NOMO-1 (cell line): ENCODE data around the gene PRM2.
A peak's percentile ranks its signal among the peaks of the same experiment; 100 is the strongest.

Source experiments
- DNase-seq, 2 experiments: peaks; one replicate each; lab custom pipeline; 2025; ENCODE audit not compliant: unreplicated experiment in 2 of 2; lab: John Stamatoyannopoulos, UW

PRM2 gene

DNA sequence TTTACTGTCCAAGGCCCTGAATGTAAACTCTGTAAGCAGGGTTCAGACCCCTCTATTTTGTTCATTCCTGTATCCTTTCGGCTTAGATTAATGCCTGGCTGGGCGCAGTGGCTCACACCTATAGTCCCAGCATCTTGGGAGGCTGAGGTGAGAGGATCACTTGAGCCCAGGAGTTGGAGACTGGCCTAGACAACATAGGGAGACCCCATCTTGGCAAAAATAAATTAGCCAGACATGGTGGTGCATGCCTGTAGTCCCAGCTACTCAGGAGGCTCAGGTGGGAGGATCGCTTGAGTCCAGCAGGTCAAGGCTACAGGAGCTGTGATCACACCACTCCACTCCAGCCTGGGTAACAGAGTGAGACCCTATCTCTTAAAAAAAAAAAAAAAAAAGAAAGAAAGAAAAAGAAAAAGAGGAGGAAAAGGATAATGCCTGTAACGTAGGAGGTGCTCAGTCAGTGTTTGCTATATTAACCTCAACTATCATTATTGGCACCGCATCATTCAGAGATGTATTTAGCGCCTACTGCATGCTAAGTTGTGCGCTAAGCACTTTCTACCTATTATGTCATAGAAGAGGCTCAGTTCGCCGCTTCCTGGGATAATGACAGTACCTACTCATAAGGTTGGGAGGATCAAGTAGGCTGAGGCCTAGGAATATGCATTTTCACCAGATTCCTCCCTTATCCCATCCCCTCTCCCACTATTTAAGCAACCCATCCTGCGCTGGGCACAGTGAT lies 25.3 kb downstream of the PRM2 start:
- no peak for DNase-seq

- no peak for DNase-seq
Observed at GRCh38 chr16:11250091-11250785, 26.0 kb downstream of the PRM2 start.

GRCh38 chr16:11249233-11250061 lies 26.8 kb downstream of the PRM2 start:
- no peak for DNase-seq

- no peak for DNase-seq
Observed at GRCh38 chr16:11248133-11248532, 28.1 kb downstream of the PRM2 start.

GRCh38 chr16:11245988-11246387 lies 30.3 kb downstream of the PRM2 start:
- DNase-seq, result no peak

DNA sequence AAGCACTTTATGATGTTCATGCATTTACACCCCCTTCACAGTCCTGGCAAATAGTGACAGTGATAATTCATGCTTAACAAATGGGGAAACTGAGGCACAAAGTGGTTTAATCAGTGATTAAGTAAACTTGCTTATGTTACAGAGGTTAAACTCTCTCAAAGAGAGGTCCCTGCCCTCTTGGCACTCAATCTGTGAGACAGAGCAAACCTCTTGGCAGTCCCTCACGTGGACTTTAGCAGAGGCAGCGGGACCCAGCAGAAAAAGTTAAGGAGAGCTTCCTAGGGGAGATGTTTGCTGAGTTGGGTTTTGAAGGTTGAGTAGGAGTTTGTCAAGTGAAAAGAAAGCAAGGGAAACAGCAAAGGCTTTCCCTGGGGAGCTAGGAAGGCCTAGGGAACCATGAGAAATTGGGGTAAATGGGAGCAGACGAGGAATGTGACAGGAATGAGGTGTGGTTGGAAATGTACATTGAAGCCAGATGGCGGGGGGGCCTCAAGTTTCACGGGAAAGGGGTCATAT lies 31.0 kb downstream of the PRM2 start:
- no peak for DNase-seq

- DNase-seq, result no peak
Observed at GRCh38 chr16:11242658-11243057, 33.6 kb downstream of the PRM2 start.

DNA sequence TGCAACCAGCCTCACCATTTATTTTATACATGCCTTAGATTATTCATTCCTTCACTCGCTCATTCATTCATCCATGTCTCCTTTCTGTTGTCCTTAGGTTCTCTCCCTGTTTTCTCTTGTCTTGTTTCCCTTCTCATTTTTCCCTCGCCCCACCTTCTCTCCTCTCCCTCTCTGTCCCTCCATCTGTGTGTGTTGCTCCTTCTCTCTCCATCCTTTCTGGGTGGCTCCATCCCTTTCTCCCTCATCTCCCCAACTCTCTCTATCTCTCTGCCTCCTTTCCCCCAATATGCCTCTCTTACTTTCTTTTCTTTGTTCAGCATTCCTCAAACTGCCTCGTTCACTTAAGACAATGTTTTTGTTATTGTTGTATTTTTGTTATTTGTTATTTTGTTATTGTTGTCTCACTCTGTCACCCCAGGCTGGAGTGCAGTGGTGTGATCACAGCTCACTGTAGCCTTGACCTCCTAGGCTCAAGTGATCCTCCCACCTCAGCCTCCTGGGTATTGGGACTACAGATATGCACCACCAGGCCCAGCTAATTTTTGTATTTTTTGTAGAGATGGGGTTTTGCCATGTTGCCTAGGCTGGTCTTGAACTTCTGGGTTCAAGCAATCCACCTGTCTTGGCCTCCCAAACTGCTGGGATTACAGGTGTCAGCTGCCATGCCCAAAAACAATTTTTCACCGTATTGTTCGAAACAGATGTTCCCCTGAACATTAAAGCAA lies 34.6 kb downstream of the PRM2 start:
- no peak for DNase-seq

DNA sequence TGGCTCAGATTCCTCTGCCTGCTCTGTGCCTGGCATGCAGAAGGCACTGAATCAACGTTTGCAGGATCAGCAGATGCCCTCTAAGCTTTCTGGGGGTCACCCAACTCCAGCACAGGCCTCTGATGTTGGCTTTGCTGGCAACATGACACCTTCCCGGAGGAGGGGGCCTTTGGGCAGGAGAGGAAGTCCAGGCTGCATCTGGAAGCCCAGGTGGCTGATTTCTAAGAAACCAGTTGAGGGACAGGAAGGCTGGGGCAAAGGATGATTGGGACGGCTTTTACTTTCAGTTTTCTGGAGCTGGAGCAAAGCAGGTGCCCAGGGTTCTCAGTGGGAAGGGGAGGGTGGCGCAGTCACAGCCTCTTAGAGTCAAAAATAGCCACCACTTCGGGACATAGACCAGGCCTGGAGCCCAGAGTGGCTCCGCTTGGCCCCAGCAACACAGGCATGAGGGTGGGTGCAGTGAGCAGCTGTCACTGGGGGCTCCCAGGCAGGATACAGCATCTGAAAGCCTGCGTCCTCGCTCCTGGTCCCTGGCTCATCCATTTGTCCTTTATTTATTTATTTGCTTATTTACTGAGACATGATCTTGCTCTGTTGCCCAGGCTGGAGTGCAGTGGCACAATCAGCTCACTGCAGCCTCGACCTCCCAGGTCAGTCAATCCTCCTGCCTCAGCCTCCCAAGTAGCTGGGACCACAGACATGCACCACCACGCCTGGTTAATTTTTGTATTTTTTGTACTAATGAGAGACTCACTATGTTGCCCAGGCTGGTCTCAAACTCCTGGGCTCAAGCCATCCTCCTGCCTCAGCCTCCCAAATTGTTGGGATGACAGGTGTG lies 35.4 kb downstream of the PRM2 start:
- no peak for DNase-seq

GRCh38 chr16:11239644-11240632 lies 36.3 kb downstream of the PRM2 start:
- DNase-seq, result no peak

DNA sequence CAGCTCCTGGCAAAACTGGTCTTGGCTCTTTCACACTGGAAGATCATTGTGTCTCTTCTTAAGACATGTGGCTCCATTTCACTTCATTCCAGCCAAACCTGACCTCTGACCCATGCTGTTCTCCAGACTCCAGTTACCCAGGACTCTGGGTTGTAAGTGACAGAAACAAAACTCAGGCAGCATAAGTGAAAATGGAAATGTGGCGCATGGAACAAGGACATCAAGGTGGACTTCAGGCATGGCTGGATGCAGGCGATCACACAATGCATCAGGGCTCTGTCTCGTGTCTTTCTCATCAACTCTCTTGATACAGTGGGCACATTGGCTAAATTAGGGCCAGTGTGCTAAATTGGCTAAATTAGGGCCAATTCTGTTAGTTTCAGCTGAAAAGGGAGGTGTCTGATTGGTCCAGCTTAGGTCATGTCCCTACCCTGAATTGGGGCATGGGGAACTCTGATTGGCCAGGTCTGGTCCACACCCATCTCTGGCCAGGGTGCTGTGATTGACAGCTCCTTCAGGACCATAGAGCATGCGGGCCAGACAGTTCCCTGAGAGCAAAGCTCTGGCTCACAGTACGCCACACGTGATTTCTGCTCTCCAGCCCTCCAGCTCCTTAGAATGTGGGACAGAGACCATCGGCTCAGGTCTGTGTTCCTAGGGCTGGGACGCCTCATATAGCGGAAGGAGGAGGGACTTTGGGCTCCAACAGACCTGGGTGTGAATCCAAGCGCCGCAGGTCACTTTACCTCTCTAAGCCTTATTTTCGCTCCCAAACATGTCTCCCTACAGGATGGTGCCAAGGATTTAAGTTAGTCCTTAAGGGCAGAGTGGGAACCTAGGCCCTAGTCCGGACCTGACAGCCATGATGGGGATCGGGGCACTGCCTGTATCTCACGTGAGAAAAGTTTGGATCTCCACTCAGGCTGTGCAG lies 37.7 kb downstream of the PRM2 start:
- DNase-seq, result no peak

DNA sequence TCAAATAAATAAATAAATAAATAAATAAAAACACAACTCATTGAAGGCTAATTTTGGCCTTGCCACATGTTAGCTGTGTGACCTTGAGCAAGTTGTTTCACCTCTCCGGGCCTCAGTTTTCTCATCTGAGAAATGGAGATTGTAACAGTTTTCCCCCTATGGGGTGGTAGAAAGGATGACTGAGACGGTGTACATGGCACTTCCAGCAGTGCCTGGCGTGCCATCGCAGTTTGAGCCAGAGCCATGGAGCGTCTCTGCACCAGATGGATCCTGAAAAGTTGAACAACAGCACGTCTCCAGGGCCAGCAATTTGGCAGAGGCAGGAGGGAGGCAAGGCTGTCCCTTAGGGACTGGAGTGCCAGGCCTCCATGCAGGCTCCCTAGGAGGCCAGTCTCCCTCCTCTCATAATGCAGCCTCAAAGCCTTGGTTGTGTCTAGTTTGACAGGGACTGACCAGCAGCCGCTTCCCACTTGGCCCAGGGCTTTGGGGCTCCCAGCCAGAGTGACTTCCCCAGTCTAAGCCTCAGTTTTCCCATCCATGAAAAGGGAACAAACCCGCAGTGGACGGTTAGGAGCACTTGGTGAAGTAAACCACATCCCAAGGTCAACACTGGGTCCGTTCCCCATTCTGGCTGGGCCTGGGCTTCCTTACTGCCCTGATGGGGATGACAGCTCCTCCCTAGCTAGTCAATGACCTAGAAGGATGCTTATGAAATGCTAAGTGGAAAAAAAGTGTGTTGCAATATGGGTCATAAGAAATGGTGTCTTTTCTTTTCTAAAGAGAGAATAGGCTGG lies 39.6 kb downstream of the PRM2 start:
- peak; percentile 75 to 83 for DNase-seq

DNA sequence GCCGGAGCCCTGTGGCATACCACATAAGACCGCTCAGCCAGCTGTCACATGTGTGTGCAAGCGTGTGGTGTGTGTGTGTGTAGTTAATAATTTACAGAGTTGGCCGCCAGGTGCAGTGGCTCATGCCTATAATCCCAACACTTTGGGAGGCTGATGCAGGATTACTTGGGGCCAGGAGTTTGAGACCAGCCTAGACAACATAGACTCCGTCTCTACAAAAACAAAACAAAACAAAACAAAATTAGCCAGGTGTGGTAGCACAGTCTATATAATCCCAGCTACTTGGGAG lies 40.6 kb downstream of the PRM2 start:
- DNase-seq, result no peak

GRCh38 chr16:11234884-11235702 lies 41.2 kb downstream of the PRM2 start:
- peak in 1 of 2 experiments; percentile 28 for DNase-seq

DNA sequence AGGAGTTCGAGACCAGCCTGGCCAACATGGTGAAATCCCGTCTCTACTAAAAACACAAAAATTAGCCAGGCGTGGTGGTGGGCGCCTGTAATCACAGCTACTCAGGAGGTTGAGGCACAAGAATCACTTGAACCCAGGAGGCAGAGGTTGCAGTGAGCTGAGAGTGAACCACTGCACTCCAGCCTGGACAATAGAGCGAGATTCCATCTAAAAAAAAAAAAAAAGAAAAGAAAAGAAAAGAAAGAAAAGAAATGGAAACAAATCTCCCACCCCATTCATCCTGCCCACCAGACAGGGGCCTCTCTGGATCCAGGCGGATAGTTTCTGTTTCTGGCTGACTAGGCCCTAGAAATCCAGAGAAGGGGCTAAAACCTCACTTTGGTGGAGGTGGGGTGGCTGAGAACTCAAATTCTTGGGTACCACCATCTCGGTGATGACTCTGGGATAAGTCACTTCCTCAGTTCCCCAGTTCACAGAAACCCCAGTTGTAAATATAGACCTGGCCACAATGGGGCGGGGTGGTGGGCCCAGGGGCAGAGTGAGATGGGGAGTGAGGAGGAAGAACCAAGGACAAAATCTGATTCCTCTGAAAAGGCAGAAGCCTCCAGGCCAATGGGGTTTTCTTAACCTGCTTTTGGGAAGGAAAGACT lies 42.4 kb downstream of the PRM2 start:
- DNase-seq, result peak; percentile 10 to 32
